Embryonic facial prominence (tissue), 1 donor: ENCODE results near the gene BST1.
"Not testable (repeated sequence)": the region's sequence is repeated elsewhere in the genome, so short reads cannot be mapped to it uniquely, and the experiment has no call there.

ENCODE experiments used
- DNase-seq: peaks from one replicate; pipeline ENCODE4 v3.0.0-alpha.2; 2016; ENCODE audit errors: extremely low spot score

The BST1 gene

DNA sequence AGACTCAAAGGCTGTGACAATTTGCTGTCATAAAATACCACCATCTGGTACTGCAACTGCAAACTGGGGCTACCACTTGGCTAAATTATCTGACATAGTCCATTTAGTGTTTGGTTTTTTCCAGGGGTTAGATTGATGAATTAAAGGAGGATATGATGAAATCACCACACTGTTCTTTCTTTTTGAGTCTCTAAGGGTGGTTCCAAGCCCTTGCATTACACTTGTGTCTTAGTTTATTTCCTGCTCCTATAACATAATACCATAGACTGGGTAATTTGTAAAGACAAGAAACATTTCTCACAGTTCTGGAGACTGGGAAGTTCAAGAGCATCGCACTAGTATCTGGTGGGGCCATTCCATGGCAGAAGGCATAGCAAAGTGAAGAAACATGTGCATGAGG lies 43.2 kb downstream of the BST1 start:
- no peak for DNase-seq

DNA sequence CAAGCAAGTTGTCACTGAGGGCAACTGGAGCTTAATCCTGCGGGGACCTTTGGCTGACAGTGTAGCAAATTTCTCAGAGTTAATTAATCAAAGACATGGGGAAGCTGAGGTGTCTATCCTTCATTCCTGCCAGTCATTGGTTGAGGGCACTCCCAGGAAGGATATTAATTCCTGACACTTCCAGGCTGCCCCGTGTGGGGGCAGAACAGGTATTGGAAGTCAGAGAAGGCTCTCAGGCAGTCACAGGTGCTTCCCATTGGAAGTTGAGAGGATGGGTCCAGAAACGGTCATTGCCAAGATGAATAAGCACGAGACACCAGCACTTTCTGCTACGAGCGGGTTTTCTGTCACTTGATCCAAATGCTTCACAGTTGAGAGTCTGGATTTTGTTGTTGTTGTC lies 46.1 kb downstream of the BST1 start:
- DNase-seq: no peak

DNA sequence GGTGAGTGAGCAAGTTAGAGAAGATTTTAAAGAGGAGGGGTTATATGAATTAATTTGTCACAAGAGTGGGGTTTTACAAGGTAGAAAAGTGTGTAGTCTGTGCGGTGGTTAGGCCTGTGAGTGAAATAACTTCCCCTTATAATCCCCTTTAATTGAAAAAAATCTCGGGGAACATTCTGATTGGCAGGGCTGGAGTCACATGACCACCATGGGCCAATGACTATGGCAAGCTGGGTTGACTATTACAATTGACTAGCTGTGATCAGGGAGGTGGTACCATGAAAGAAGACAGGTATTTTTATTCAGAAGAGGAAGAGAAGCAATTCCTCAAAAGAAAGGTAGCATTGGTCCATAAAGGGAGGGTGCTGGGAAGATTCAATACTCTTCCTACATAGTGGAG lies 48.3 kb downstream of the BST1 start:
- no peak for DNase-seq

DNA sequence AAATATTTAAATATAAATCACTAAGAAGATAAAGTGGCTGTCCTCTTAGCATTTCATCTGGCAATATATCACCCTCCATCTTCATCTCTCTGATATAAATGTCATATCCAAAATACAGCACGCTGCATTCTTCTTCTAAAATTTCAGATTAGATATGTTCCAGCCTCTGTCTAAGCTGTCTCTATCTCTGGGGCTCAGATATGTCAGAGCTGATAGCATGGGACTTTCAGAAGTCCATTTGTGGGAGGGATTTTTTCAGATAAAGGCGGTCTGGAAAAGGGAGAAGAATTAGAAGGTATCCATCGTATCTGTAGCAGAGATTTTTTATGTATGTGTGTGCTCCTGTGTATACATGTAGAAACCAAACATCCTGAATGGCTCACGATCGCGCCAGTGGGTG lies 50.2 kb downstream of the BST1 start:
- DNase-seq: no peak

DNA sequence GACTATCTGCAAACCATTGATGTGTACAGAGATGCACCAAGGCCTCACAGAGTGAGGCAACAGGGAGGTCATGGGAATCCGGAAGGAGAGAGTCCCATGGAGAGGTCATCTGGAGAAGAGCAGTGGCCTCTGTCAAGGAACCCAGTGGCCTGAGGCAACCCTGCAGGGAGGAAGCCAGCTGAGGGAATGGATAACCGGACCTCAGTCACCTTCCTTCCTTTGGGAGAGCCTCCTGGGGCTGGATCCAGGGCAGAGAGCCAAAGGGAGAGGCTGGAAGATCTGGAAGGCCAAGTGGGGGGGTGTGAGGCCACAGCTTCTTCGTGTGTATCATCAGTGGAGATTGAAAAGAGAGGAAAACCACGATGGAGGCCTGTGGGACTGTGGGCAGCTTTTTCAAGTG lies 50.9 kb downstream of the BST1 start:
- DNase-seq: no peak

DNA sequence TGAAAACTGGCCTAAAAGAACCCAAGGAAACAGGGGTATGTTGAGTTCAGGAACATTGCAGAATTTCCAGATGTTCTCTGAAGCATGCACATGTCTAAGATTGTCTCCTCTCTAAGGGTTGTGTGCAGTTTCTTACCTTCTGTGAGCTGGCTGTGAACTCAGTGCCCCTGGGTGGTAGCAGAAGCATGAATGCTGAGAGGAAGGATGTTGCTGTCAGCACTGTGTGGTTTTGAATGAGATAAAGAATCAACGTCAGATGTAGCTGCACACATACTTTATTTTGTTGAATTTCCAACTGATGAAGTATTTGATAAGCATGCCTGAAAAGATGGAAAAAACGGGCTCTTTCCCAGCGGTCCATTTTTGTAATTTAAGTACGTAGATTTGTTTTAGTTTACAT lies 51.5 kb downstream of the BST1 start:
- no peak for DNase-seq

DNA sequence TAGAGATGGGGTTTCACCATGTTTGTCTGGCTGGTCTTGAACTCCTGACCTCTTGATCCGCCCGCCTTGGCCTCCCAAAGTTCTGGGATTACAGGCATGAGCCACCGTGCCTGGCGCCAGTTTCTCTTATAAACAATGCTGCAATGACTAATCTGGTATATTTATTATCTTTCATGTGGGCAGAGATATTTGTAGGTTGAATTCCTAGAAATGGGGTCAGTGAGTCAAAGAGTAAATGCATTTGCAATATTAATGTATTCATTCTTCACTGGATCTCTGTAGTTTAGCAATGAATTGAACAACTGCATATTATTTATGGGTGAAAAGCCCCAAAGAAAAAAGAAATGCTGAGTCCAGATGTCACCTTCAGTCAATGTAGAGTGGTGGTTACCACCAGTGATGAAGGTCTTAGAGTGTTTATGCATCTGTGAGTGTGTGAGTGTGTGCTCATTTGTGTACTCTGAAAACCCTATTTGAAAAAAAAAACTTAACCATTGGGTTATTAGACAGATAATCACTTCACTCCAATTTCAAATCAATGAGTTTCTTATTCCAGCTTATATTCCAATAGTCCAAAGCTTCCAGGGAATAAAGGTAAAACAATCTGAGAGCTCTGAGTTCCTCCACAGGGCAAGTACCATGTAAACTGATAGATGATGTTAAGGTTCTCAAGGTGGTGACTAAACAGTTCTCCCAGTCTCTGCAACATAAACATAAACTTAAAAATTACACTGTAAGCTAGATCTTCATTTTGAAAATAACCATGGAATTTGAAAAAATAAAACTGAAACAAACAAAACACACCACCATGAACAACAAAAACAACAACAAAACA lies 52.7 kb downstream of the BST1 start:
- DNase-seq: no peak

DNA sequence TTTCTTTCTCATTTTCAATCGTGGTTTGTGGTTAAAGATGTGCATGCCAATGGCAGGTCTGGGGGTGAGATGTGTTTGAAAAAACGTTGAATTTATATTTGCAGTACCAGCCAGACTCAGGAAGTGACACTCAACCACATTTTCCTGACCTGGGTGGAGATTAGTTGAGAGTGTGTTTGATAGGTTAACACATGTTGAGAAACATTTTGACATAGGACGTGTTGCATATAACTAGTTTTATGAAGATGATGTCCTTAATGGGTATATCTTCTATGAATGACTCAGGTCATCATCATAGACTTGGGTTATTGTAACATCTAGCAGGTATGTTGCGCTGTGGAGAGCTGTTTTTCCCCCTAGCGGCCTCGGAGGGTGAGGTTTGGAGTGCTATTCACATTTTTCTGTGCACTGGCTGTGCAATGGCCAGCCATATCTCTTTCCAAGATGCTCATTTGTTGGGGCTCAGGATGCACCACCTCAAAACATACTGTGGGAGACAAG lies 53.5 kb downstream of the BST1 start:
- no peak for DNase-seq

DNA sequence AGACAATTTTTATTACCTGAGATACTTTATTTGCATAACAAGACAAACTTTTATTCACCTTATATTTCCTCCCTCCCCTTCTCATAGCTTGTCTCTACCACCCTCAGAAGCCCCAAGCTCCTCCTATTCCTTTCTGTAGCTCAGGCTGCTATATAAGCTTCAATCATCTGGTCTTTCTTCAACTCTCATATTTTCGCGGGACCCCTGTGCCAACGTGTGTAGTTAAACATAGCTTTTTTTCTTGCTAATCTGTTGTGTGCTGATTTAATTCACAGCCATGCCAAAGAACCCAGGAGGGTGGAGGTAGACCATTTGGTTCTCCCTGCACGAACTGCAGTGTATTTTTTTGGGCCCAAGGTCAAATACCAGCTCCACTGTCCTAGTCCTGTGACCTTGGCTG lies 54.2 kb downstream of the BST1 start:
- no peak for DNase-seq

DNA sequence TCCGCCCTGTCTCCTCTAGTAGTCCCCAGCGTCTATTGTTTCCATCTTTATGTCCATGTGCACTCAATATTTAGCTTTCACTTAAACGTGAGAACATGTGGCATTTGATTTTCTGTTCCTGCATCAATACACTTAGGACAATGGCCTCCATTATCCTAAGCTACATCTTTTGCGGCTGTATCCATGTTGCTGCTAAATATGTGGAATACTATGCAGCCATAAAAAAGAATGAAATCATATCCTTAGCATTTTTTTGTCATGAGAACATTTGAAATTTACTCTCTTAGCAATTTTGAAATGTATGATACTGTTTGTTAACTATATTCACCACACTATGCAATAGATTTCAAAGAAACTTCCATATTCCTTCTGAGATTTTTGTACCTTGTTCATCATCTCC lies 55.4 kb downstream of the BST1 start:
- DNase-seq: no peak

DNA sequence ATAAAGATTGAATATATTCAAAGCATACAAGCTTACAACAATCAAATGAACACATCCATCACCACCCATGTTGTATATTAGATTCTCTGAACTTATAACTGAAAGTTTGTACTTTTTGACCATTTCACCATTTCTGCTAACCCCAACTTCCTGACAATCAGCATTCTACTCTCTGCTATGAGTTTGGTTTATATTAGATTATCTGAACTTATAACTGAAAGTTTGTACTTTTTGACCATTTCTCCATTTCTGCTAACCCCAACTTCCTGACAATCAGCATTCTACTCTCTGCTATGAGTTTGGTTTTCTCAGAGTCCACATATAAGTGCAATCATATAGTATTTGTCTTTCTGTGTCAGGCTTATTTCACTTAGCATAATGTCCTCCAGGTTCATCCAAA lies 59.6 kb downstream of the BST1 start:
- DNase-seq: not testable (repeated sequence)

DNA sequence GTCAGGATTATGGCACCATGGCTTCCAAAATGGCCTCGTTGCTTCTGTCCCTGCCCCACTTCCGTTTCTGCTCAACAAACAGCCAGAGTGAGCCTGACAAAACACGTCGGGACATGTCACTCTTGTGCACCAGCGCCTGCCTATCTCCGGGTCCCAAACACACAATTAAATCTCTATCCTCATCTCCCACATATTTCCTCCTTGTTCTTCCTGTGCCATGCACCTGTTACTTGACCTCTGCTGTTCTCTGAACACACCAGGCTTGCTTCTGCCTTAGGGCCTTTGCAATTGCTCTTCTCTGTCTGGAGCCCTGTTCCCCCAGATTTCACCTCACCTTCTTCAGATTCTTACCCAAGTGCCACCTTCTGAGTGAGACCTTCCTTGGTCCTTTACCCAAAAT lies 62.5 kb downstream of the BST1 start:
- no peak for DNase-seq

DNA sequence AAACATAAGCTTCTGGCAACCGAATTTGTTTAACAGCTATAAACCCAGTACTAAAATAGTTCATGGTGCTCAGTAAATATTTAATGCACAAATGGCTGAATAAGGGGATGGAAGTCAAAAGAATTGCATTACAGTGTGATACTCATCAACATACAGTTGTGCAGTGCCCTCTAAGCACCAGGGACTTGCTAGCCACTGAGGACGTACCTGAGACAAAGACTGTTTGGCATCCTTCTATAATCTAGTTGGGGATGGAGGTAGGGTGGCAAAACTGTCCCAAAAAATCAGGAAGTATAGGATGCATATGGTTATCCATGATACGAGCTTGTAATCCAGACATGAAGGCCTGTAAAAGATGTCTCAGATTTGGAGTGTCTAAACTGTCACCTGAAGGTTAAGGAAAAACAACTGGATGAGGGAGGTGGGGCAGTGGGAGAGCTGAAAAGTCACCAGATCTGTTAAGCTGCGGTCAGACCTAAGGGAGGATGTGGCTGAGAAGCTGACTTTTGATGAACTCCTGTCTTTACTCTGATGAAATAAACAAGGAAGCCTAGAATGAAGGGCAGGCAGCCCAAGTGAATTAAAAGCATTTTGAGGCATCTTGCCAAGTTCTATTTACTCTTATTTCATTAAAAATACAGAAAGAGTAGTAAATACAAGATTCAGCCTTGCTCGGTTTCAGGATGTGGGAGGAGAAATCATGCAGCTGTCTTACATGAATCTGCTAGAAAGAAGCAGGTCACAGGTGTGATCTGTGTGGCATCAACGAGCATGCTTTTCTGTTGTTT lies 63.2 kb downstream of the BST1 start:
- DNase-seq: no peak

DNA sequence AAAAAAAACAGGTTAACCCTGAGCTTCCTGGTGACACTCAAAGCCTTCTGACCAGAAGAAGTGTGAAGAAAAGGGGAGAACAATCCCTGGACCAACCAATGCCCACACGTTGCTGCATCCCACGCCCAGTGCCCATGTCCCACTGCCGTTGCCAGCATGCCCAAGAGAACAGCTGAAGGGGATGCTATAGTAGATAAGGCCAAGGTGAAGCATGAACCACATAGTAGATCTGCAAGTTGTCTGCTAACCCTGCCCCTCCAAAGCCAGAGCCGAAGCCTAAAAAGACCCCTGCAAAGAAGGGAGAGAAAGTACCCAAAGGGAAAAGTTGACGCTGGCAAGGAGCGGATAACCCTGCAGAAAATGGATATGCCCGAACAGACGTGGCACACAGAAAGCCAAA lies 64.0 kb downstream of the BST1 start:
- DNase-seq: no peak

DNA sequence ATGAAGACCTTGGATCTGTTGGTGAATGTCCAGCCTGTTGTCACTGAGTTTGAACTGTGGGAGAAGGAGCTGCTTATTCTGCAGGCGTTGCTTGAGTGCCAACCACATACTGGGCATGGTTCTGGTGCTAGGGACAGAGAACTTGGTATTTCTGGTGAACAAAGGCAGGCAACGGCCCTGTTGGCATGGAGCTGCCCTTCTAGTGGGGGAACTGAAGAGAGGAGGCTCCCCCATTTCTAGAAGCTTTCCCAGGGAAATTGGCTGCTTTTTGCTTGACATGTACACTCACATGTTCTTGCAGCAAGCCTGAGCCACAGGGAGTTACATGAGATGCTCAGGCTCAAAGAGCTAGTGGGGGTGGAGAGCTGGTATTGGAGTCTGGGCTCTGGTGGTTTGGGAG lies 66.3 kb downstream of the BST1 start:
- DNase-seq: no peak

DNA sequence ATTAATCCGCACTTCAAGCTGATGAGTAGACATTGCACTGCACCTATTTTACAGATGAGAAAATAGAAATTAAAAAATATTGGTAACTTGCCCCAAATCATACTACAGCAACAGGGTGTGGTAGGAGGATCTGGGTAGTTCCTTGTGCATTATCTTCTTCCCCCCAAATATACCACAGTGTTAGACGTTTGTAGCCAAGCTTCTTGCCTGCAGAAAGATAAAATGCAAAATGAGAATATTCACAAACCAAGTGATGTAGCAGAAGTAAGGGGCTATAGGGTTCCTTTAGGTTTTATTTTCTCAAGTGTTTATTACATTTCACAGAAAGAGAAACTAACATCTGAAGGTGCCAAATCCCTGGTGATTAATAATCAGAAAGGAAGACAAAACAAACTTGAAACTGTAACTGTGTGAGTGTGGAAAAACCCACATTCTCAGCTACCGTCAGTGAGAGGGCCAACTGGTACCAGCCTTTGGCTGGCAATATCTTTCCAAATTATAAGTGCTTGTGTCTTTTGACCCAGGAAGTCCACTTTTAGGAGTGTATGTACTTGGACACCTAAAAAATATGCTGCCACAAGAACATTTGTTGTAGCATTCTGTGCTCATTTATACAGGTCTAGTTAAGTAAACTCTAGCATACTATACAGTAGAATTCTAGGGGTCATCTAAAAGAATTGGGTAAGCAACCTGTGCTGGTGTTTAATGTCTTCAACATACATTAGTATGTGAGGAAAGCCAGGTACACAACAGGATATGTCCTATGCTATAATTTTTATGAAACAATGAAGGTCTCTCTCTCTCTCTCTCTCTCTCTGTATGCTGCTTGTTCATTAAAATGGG lies 68.6 kb downstream of the BST1 start:
- DNase-seq: no peak

DNA sequence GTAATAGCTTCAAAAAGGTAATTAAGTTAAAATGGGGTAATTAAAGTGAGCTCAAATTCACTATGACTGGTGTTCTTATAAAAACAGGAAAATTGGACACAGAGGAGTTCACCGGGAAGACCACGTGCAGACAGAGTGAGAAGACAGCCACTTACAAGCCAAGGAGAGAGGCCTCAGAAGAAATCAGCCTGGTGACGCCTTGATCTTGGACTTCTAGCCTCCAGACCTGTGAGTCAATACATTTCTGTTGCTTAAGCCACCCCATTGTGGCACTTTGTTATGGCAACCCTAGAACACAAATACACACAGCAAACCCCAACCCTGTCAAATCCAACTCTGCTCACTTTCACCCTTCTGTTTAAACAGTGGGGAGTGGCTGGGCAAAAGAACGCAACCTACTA lies 71.2 kb downstream of the BST1 start:
- no peak for DNase-seq

DNA sequence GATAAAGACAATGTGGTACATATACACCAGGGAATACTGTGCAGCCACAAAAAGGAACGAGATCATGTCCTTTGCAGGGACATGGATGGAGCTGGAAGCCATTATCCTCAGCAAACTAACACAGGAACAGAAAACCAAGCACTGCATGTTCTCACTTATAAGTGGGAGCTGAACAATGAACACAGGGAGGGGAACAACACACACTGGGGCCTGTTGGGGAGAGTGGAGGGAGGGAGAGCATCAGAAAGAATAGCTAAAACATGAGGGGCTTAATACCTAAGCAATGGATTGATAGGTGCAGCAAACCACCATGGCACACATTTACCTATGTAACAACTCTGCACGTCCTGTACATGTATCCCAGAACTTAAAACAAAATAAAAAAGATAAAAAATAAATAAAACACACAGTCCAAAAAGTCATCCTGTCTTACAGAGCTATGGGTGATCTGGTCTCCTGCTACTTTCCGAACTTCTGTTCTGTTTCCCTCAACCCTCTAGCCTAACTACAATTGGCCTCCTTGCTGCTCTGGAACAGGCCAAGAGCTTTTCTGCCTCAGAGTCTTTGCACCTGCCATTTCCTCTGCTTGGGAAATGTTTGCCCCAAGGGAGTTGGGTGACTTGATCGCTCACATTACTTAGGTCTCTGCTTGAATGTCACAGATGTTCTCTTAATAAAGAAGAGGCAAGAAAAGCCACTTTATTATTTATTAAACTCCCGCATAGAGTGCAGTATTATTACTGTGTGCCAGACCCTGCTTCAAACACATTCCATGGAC lies 74.2 kb downstream of the BST1 start:
- DNase-seq: no peak

DNA sequence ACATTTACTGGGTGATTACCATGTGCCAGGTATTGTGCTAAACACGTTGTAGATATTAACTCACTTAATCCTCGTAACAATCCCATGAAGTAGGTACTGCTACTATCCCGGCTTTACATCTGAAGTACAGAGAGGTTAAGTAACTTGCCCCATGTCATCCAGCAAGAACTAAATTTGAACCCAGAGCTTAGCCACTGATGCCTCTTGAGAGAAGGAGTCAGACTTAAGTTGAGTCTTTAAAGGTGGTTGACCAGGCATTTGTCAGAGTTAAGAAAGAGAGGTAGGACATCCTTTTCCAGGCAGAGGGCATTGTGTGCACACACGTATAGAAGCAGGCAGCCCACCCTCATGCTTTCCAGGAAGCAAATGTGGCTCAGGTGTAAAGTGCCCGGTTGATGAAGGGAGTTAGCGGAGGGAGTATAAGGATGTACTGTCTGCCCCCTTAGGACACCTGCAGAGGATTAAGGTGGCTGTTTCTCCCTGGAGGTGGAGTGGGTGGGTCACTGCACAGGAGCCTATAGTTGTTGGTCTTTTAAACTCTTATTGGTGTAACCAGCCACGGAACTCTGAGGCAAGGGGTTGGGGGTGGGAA lies 74.9 kb downstream of the BST1 start:
- DNase-seq: no peak

DNA sequence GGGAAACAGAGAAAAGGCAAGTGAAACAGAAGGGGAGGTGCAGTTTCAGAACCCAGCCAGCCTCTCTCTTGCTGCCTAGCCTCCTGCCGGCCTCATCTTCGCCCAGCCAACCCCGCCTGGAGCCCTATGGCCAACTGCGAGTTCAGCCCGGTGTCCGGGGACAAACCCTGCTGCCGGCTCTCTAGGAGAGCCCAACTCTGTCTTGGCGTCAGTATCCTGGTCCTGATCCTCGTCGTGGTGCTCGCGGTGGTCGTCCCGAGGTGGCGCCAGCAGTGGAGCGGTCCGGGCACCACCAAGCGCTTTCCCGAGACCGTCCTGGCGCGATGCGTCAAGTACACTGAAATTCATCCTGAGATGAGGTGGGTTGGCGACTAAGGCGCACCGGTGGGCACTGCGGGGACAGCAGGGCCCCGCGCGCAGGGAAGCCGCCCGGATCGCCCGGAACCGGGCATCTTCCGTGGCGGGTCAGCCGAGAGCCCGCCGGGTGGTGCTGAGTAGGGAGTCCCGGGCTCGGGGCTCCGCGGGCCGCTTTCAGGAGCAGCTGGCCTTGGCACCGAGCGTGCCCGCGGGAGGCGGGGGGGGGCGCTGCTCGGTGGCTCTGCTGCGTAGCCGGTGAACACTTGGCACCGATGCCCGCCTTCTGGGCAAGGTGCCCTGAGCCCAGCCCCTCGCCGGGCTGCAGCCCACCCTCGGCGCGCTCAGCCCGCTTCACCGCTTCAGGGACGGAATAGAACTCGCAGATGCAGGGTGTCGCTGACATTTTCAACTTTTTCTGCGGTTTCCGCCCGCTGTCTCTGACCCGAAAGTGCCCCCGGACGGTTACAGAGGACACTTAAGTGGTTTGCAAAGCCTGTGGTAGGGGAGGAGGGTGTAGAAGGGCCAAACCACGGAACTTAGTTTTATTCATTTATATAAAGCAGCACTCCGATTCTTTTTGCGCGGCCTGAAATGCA lies 75.7 kb downstream of the BST1 start, which contains the start of gene CD38:
Gene CD38 (plus strand): TSS at position 40 of the 953 bp plus-strand sequence. CDS start 87 bp downstream, at position 127.
- DNase-seq: no peak
